ENCODE data around the gene ITGA3. TPM values are rescaled to one million over a fixed set of nuclear protein-coding genes. Genes with fewer than 3 reads are reported as not detected.

Gene ITGA3
- total RNA-seq, 1 experiment from 2014 or later = 1.6 TPM

Other genes with a start within 250 kb of the ITGA3 start
- not detected in 2 replicates for gene TAC4, start 208.0 kb upstream of the ITGA3 start, total RNA-seq (2014; rRNA removed; shearing (Covaris generic); ENCODE audit: low replicate concordance)
- gene DLX4, start 86.9 kb upstream of the ITGA3 start, total RNA-seq (2014; rRNA removed; shearing (Covaris generic); ENCODE audit: low replicate concordance) = not detected in 2 replicates
- 0.22 TPM in 1 of 2 replicates, not detected in the other for gene DLX3, start 60.9 kb upstream of the ITGA3 start, total RNA-seq (2014; rRNA removed; shearing (Covaris generic); ENCODE audit: low replicate concordance)
- not detected in 2 replicates for gene PDK2, start 39.2 kb downstream of the ITGA3 start, total RNA-seq (2014; rRNA removed; shearing (Covaris generic); ENCODE audit: low replicate concordance)
- not detected in 2 replicates for gene SAMD14, start 74.0 kb downstream of the ITGA3 start, total RNA-seq (2014; rRNA removed; shearing (Covaris generic); ENCODE audit: low replicate concordance)
- 41.0 and 106 TPM in 2 replicates for gene PPP1R9B, start 94.6 kb downstream of the ITGA3 start, total RNA-seq (2014; rRNA removed; shearing (Covaris generic); ENCODE audit: low replicate concordance)
- not detected in 2 replicates for gene SGCA, start 109.9 kb downstream of the ITGA3 start, total RNA-seq (2014; rRNA removed; shearing (Covaris generic); ENCODE audit: low replicate concordance)
- gene COL1A1, start 145.5 kb downstream of the ITGA3 start, total RNA-seq (2014; rRNA removed; shearing (Covaris generic); ENCODE audit: low replicate concordance) = not detected in 2 replicates
- gene TMEM92, start 218.4 kb downstream of the ITGA3 start, total RNA-seq (2014; rRNA removed; shearing (Covaris generic); ENCODE audit: low replicate concordance) = not detected in 2 replicates